GM23338 (cell line): ENCODE data around the gene GNAI1. TPM values are rescaled to one million over a fixed set of nuclear protein-coding genes. Genes with fewer than 3 reads are reported as not detected.

Experiments
- ATAC-seq: fragments of 200-7000 bp; cut with Tn5 transposase; 3 replicates; pipeline ENCODE4 v1.9.1; 2020
- DNase-seq: peaks from one replicate; pipeline ENCODE4 v3.0.0-alpha.2; 2015; ENCODE audit warnings: low spot score
- H2AFZ ChIP-seq: fragments of 200-600 bp; sonication (generic); 2 replicates; pipeline ENCODE4 v1.8.0; 2016; ENCODE audit warnings: antibody characterized with exemption, mild to moderate bottlenecking, moderate library complexity
- H3F3A ChIP-seq: fragments of 200-600 bp; sonication (generic); replicated peaks from 2 replicates; pipeline ENCODE4 v1.8.0; 2017; ENCODE audit warnings: antibody characterized with exemption, mixed run types, low read depth
- H3K27ac ChIP-seq: fragments of 200-600 bp; sonication (generic); 2 replicates; pipeline ENCODE4 v1.6.1; 2016; ENCODE audit warnings: low read depth
- H3K27me3 ChIP-seq: fragments of 200-600 bp; sonication (generic); 2 replicates; pipeline ENCODE4 v1.8.0; 2016; ENCODE audit warnings: mild to moderate bottlenecking, mixed run types, moderate library complexity; ENCODE audit not compliant: insufficient read depth
- H3K36me3 ChIP-seq: fragments of 200-600 bp; sonication (generic); 2 replicates; pipeline ENCODE4 v1.8.0; 2016; ENCODE audit warnings: mild to moderate bottlenecking; ENCODE audit not compliant: insufficient read depth
- H3K4me1 ChIP-seq: fragments of 200-600 bp; sonication (generic); 2 replicates; pipeline ENCODE4 v1.8.0; 2016; ENCODE audit warnings: mild to moderate bottlenecking, moderate library complexity; ENCODE audit not compliant: insufficient read depth
- H3K4me2 ChIP-seq: fragments of 200-600 bp; sonication (generic); 2 replicates; pipeline ENCODE4 v1.7.1; 2017; ENCODE audit warnings: mixed run types
- H3K4me3 ChIP-seq: fragments of 200-600 bp; sonication (generic); 2 replicates; pipeline ENCODE4 v1.6.1; 2016; ENCODE audit warnings: mixed run types
- H3K79me2 ChIP-seq: fragments of 200-600 bp; sonication (generic); replicated peaks from 2 replicates; pipeline ENCODE4 v1.8.0; 2017; ENCODE audit warnings: mild to moderate bottlenecking; ENCODE audit not compliant: insufficient read depth
- H3K9me2 ChIP-seq: fragments of 200-600 bp; sonication (generic); 2 replicates; pipeline ENCODE4 v1.8.0; 2017; ENCODE audit not compliant: insufficient read depth
- H4K20me1 ChIP-seq: fragments of 200-600 bp; sonication (generic); replicated peaks from 2 replicates; pipeline ENCODE4 v1.8.0; 2017; ENCODE audit warnings: mild to moderate bottlenecking; ENCODE audit not compliant: insufficient read depth
- H3K27ac Mint-ChIP-seq: 2 replicates; pipeline ENCODE4 v1.8.0; 2020; ENCODE audit warnings: inconsistent platforms, mild to moderate bottlenecking, moderate library complexity, mixed read lengths
- H3K27me3 Mint-ChIP-seq: 3 replicates; pipeline ENCODE4 v1.8.0; 2022; ENCODE audit warnings: low read depth, mild to moderate bottlenecking, moderate library complexity, mixed read lengths, inconsistent platforms; ENCODE audit not compliant: insufficient read depth, poor library complexity
- H3K36me3 Mint-ChIP-seq: 3 replicates; pipeline ENCODE4 v1.8.0; 2021; ENCODE audit warnings: low read depth, mild to moderate bottlenecking, inconsistent platforms, moderate library complexity, mixed read lengths
- H3K4me1 Mint-ChIP-seq: 3 replicates; pipeline ENCODE4 v1.8.0; 2020; ENCODE audit warnings: mild to moderate bottlenecking, inconsistent platforms, mixed read lengths
- H3K4me3 Mint-ChIP-seq: 3 replicates; pipeline ENCODE4 v1.8.0; 2021; ENCODE audit warnings: moderate library complexity, mild to moderate bottlenecking, inconsistent platforms, mixed read lengths
- H3K9me3 Mint-ChIP-seq: 3 replicates; pipeline ENCODE4 v1.8.0; 2020; ENCODE audit warnings: moderate library complexity, mild to moderate bottlenecking, inconsistent platforms, mixed read lengths
- CREB1 ChIP-seq: fragments of 250-450 bp; sonication (Bioruptor Pico); IDR thresholded peaks from 2 replicates; pipeline ENCODE4 v1.5.0; 2020; ENCODE audit warnings: low read depth, mild to moderate bottlenecking, moderate library complexity
- CTCF ChIP-seq, 2 experiments: fragments of 200-600 bp in 1 of 2; sonication (generic) in 1 of 2; conservative IDR thresholded peaks; 2 replicates each; pipeline versions ENCODE4 v1.5.1 to v1.6.1; 2016 to 2017; ENCODE audit warnings: antibody characterized with exemption in 2 of 2, low read depth in 2 of 2, mild to moderate bottlenecking in 2 of 2, moderate library complexity in 1 of 2
- EZH2 ChIP-seq: fragments of 200-600 bp; sonication (generic); IDR thresholded peaks from one replicate; pipeline ENCODE4 v1.8.0; 2017; ENCODE audit warnings: antibody characterized with exemption, mild to moderate bottlenecking, low read depth; ENCODE audit not compliant: unreplicated experiment
- EZH2phosphoT487 ChIP-seq: fragments of 200-600 bp; sonication (generic); IDR thresholded peaks from one replicate; pipeline ENCODE4 v1.8.1; 2018; ENCODE audit warnings: antibody characterized with exemption; ENCODE audit not compliant: unreplicated experiment
- JUNB ChIP-seq: IDR thresholded peaks from one replicate; pipeline ENCODE4 v1.6.1; 2016; ENCODE audit warnings: antibody characterized with exemption; ENCODE audit not compliant: unreplicated experiment
- NANOG ChIP-seq: IDR thresholded peaks from 2 replicates; pipeline ENCODE4 v1.6.1; 2016; ENCODE audit warnings: antibody characterized with exemption, borderline replicate concordance
- REST ChIP-seq: IDR thresholded peaks from one replicate; pipeline ENCODE4 v1.6.1; 2018; ENCODE audit warnings: antibody characterized with exemption; ENCODE audit not compliant: unreplicated experiment
- STAT1 ChIP-seq: IDR thresholded peaks from one replicate; pipeline ENCODE4 v1.6.1; 2016; ENCODE audit warnings: antibody characterized with exemption; ENCODE audit not compliant: unreplicated experiment
- ZNF114 ChIP-seq: fragments of 250-450 bp; sonication (Bioruptor Pico); IDR thresholded peaks from 2 replicates; pipeline ENCODE4 v1.5.0; 2020; ENCODE audit warnings: mild to moderate bottlenecking, moderate library complexity
- ZNF331 ChIP-seq: fragments of 250-450 bp; sonication (Bioruptor Pico); IDR thresholded peaks from 2 replicates; pipeline ENCODE4 v1.5.0; 2020; ENCODE audit warnings: low read depth, mild to moderate bottlenecking, moderate library complexity
- polyA plus RNA-seq: library from polyadenylated mRNA; unstranded; fragments of >200 nt; fragmentation: Nextera tagmentation; extraction: Ambion mirVana; gene quantifications from 2 replicates; pipeline ENCODE4 v1.2.1, GENCODE V29; 2016
- total RNA-seq: library from RNA; depleted of rRNA; stranded (reverse); fragments of >200 nt; shearing (Covaris generic); gene quantifications from 2 replicates; pipeline ENCODE4 v1.2.3, GENCODE V29; 2014

GNAI1 gene
- total and polyA plus RNA-seq, 2 experiments from 2014 or later = 31.3 to 36.9 TPM

GRCh38 chr7:80141376-80141775, 6.7 kb downstream of the GNAI1 start:
- DNase-seq (no peak), ATAC-seq (no peak)
- Histone ChIP-seq H4K20me1 (peaks cover 7% of the 10 kb centered on the region), H3K9me2 (no peaks in the 10 kb centered on the region), H3K27me3 (peaks cover 7% of the 10 kb centered on the region), H3K4me3 (no peak overlapping the region), H3K79me2 (peaks cover 100% of the 10 kb centered on the region), H2AFZ (no peak overlapping the region), H3K4me2 (no peak overlapping the region), H3K4me1 (peaks cover 29% of the 10 kb centered on the region), H3K36me3 (no peaks in the 10 kb centered on the region), H3F3A (no peaks in the 10 kb centered on the region), H3K27ac (no peak overlapping the region)
- peaks cover 7% of the 10 kb centered on the region; the same call in 2 of the 3 replicates for H3K36me3 Mint-ChIP-seq
- no peak overlapping the region for H3K4me3 Mint-ChIP-seq
- TF ChIP-seq CTCF (conservative IDR thresholded peaks at IDR 0.05; ENCODE audit: low read depth in 2 of 2) (no peak), ZNF114 (no peak), JUNB (no peak), CREB1 (CRISPR knock-in tag) (no peak)
- H3K27me3 Mint-ChIP-seq = peaks cover 3% of the 10 kb centered on the region
- H3K9me3 Mint-ChIP-seq = peaks cover 3% of the 10 kb centered on the region; the same call in 2 of the 3 replicates
- peaks cover 44% of the 10 kb centered on the region for H3K4me1 Mint-ChIP-seq
- no peak overlapping the region for H3K27ac Mint-ChIP-seq

- no peak for ATAC-seq
- peaks cover 46% of the 10 kb centered on the region for H3K4me1 Mint-ChIP-seq
- peaks cover 100% of the 10 kb centered on the region for H3K79me2 ChIP-seq
- no peak overlapping the region for H3K27ac Mint-ChIP-seq
- H3K27me3 ChIP-seq = no peaks in the 10 kb centered on the region
- H3K4me1 ChIP-seq = peaks cover 23% of the 10 kb centered on the region
- H3K9me2 ChIP-seq = no peaks in the 10 kb centered on the region
- H3K27me3 Mint-ChIP-seq = no peaks in the 10 kb centered on the region
- H3K27ac ChIP-seq = no peak overlapping the region
- no peaks in the 10 kb centered on the region for H3F3A ChIP-seq
- H4K20me1 ChIP-seq = peaks cover 7% of the 10 kb centered on the region
- no peak overlapping the region for H3K4me3 Mint-ChIP-seq
- no peak for DNase-seq
- no peak overlapping the region for H3K4me2 ChIP-seq
- H2AFZ ChIP-seq = no peak overlapping the region
- no peak overlapping the region for H3K4me3 ChIP-seq
- H3K36me3 ChIP-seq = no peaks in the 10 kb centered on the region
- peaks cover 7% of the 10 kb centered on the region; the same call in 2 of the 3 replicates for H3K36me3 Mint-ChIP-seq
- peaks cover 3% of the 10 kb centered on the region; the same call in 2 of the 3 replicates for H3K9me3 Mint-ChIP-seq
- TF ChIP-seq JUNB (no peak), STAT1 (no peak), REST (no peak), CREB1 (CRISPR knock-in tag) (no peak), EZH2 (no peak), CTCF (conservative IDR thresholded peaks at IDR 0.05; ENCODE audit: low read depth in 2 of 2) (no peak), NANOG (no peak), ZNF331 (CRISPR knock-in tag) (no peak), EZH2phosphoT487 (no peak)
Measured at GRCh38 chr7:80142853-80143580, 8.4 kb downstream of the GNAI1 start.
